8988T (cell line): Measurements from ENCODE around the gene ERGIC2.
"Not testable (repeated sequence)": the region's sequence is repeated elsewhere in the genome, so short reads cannot be mapped to it uniquely, and the experiment has no call there.

Experiments
- DNase-seq: peaks from one replicate; pipeline ENCODE4 v3.0.0; 2011

The ERGIC2 gene

DNA sequence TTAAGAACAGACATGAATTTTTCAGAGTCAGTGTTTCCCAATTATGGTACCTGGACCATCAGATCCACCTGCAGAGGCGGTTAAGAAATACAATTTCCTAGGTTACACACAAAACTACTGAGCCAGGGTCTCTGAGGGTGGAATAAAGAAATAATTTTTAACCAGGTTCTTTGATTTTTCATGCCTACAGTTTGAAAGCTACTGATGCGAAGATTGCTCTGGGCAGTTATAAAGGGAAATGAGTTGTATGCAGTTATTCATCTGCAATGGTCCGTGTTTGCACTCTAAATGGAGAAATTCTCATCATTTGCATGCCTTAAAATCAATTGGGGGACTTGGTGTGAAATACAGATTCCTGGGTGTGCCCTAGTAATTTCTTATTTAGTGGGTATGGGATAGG, 89.7 kb downstream of the ERGIC2 start:
- DNase-seq: no peak

DNA sequence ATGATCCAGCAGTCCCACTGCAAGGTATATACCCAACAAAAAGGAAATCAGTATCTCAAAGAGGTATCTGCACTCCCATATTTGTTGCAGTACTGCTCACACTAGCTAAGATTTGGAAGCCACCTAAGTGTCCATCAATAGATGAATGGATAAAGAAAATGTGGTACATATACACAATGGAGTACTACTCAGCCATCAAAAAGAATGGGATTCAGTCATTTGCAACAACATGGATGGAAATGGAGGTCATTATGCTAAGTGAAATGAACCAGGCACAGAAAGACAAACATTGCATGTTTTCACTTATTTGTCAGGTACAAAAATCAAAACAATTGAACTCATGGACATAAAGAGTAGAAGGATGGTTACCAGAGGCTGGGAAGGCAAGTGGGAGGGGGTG, 90.5 kb downstream of the ERGIC2 start:
- DNase-seq: not testable (repeated sequence)

DNA sequence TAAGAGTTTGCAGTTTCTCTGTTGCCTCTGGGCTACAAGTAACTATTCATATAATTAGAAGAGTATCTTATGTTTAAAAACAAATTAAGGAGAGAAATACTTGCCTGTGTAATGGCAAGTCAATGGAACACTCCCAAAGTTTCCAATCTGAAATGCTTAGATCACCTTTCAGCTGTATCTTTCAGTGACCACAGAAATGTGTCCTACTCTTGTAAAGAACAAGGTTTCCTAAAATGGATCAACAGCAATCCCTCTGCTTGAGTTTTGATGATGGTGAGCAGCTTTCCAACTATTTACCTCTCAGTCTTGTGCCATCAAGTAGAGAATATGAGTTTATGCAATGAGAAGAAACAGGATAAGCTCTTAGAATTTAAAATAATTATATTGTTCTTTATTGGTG, 92.9 kb downstream of the ERGIC2 start:
- DNase-seq: no peak

DNA sequence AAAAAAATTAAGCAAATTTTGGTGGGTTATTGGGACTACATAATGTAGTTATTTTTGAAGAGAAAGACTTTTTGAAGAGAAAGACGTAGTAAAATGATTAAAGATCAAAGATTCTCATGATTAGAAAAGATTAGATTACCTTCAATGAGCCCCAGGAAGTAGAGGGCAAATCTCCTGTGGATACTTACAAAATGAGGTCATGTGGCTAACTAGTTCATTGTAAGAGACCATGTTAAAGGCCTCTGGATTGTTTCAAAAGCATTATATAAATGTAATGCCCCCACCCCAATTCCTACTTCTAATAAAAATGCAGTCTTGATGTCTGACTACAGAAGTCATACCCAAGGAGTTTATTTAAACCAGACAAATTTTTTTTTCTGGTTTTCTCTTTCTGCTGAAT, 93.3 kb downstream of the ERGIC2 start:
- no peak for DNase-seq
